WTC11 (cell line): ENCODE results near the gene SERP2. TPM values are rescaled to one million over a fixed set of nuclear protein-coding genes. Genes with fewer than 3 reads are reported as not detected.

Source experiments
- ATAC-seq: fragments of 200-7000 bp; cut with Tn5 transposase; 2 replicates; pipeline ENCODE4 v1.10.0; 2021; ENCODE audit warnings: mild to moderate bottlenecking, moderate library complexity
- CTCF ChIA-PET: fragments of 300-600 bp; sonication (Branson Sonifier 250); formaldehyde crosslinking; loops from one replicate; lab custom pipeline; 2021; ENCODE audit warnings: antibody characterized with exemption; lab: Charles Lee
- POLR2A ChIA-PET: fragments of 350-600 bp; sonication (Branson Sonifier 250); formaldehyde crosslinking; loops from one replicate; lab custom pipeline; 2021; ENCODE audit warnings: antibody characterized with exemption; lab: Charles Lee
- DNase-seq: peaks from one replicate; pipeline ENCODE4 v3.0.0; 2021; ENCODE audit warnings: low spot score
- H3K27ac Mint-ChIP-seq: 2 replicates; pipeline ENCODE4 v1.8.0; 2021; ENCODE audit warnings: mixed read lengths
- H3K27me3 Mint-ChIP-seq: 2 replicates; pipeline ENCODE4 v1.8.0; 2021; ENCODE audit warnings: low read depth, mild to moderate bottlenecking, moderate library complexity, mixed read lengths
- H3K36me3 Mint-ChIP-seq: 2 replicates; pipeline ENCODE4 v1.8.0; 2021; ENCODE audit warnings: mixed read lengths
- H3K4me1 Mint-ChIP-seq: 2 replicates; pipeline ENCODE4 v1.8.0; 2022; ENCODE audit warnings: mixed read lengths
- H3K4me3 Mint-ChIP-seq: 2 replicates; pipeline ENCODE4 v1.8.0; 2021; ENCODE audit warnings: mild to moderate bottlenecking, moderate library complexity, mixed read lengths
- H3K9me3 Mint-ChIP-seq: 2 replicates; pipeline ENCODE4 v1.8.0; 2021; ENCODE audit warnings: mixed read lengths
- AFF4 ChIP-seq: sonication (generic); formaldehyde crosslinking; IDR thresholded peaks from 2 replicates; pipeline ENCODE4 v1.8.1; 2023; ENCODE audit warnings: mild to moderate bottlenecking, missing genetic modification reagents, borderline replicate concordance
- CTCF ChIP-seq: fragments of 200-600 bp; IDR thresholded peaks from 2 replicates; pipeline ENCODE4 v1.8.0; 2022; ENCODE audit warnings: antibody characterized with exemption
- ETV6 ChIP-seq: sonication (generic); formaldehyde crosslinking; IDR thresholded peaks from 2 replicates; pipeline ENCODE4 v1.8.1; 2022; ENCODE audit warnings: mild to moderate bottlenecking, missing genetic modification reagents
- FOXJ3 ChIP-seq: sonication (generic); formaldehyde crosslinking; IDR thresholded peaks from 2 replicates; pipeline ENCODE4 v1.9.0; 2021; ENCODE audit warnings: missing genetic modification reagents, mild to moderate bottlenecking, borderline replicate concordance
- NR2C2 ChIP-seq: sonication (generic); formaldehyde crosslinking; IDR thresholded peaks from 2 replicates; pipeline ENCODE4 v1.8.0; 2022; ENCODE audit warnings: mild to moderate bottlenecking, missing genetic modification reagents
- NR3C1 ChIP-seq: sonication (generic); formaldehyde crosslinking; conservative IDR thresholded peaks from 2 replicates; pipeline ENCODE4 v1.8.1; 2023; ENCODE audit warnings: low read depth, mild to moderate bottlenecking, missing genetic modification reagents
- SMAD3 ChIP-seq: sonication (generic); formaldehyde crosslinking; IDR thresholded peaks from 2 replicates; pipeline ENCODE4 v1.8.0; 2022; ENCODE audit warnings: missing genetic modification reagents, mild to moderate bottlenecking, borderline replicate concordance
- TEAD1 ChIP-seq: sonication (generic); formaldehyde crosslinking; IDR thresholded peaks from 2 replicates; pipeline ENCODE4 v1.8.0; 2022; ENCODE audit warnings: mild to moderate bottlenecking, missing genetic modification reagents
- ZMAT4 ChIP-seq: fragments of 250-450 bp; sonication (Bioruptor Pico); IDR thresholded peaks from 2 replicates; pipeline ENCODE4 v1.9.0; 2021; ENCODE audit warnings: mild to moderate bottlenecking
- ZNF232 ChIP-seq: sonication (generic); formaldehyde crosslinking; IDR thresholded peaks from 2 replicates; pipeline ENCODE4 v1.8.0; 2022; ENCODE audit warnings: mild to moderate bottlenecking, missing genetic modification reagents
- ZNF512 ChIP-seq: sonication (generic); formaldehyde crosslinking; IDR thresholded peaks from 2 replicates; pipeline ENCODE4 v1.8.1; 2022; ENCODE audit warnings: missing genetic modification reagents, borderline replicate concordance
- total RNA-seq: library from RNA; stranded (reverse); gene quantifications from 3 replicates; pipeline ENCODE4 v1.2.3, GENCODE V29; 2021
- TF ChIP-seq, protein P1 (sequence below): sonication (generic); formaldehyde crosslinking; IDR thresholded peaks from 2 replicates; pipeline ENCODE4 v1.8.0; 2022; ENCODE audit warnings: missing genetic modification reagents

Gene SERP2
- total RNA-seq, 1 experiment from 2014 or later: 1.2 TPM

DNA sequence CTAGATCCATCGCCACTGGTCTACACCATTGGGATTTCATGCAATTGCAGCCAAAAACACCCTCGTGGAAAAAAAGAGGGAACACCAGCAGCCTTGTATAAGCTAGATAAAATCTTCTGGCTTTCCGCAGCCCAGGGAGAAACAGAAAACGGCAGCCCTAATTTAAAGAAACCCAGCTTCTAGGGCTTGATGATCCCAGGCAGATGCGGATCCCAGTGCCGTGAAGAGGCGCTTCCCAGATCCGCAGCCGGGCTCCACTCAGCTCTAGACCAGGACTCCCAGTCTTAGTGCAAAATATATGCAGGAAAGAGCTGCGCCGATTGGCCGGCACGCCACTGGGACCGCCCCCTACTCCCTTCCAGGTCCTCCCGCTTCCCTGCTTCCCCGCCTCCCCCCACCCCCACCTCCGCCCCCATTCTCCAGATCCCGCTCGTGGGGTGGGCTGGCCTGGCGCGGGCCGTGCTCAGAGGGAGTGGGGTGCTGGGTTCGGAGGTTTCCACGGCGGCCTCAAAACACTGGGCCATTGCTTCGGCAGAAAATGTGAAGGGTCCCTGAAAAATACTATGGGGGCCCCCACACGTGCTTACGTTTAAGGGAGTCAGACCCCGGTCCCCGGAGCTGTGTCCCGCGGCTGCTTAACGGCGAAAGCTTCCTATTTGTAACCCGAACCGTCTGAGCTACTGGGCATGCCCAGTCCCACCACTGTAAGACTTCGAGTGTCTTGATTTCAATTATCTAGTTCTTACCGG is 63.1 kb downstream of the SERP2 start (continued):
- no peak for TF ChIP-seq AFF4
- TF ChIP-seq ZNF232 (CRISPR knock-in tag): no peak
- TF ChIP-seq ZMAT4 (CRISPR knock-in tag): 0 out of 2 replicates have a peak, but pooled peaks have one; percentile 18
- TF ChIP-seq ETV6: 0 out of 2 replicates have a peak, but pooled peaks have one; percentile 30
- TF ChIP-seq SMAD3 (CRISPR knock-in tag): no peak
- no peak for TF ChIP-seq TEAD1 (CRISPR knock-in tag)
- TF ChIP-seq ZNF512 (CRISPR knock-in tag): no peak
- TF ChIP-seq, protein P1, sequence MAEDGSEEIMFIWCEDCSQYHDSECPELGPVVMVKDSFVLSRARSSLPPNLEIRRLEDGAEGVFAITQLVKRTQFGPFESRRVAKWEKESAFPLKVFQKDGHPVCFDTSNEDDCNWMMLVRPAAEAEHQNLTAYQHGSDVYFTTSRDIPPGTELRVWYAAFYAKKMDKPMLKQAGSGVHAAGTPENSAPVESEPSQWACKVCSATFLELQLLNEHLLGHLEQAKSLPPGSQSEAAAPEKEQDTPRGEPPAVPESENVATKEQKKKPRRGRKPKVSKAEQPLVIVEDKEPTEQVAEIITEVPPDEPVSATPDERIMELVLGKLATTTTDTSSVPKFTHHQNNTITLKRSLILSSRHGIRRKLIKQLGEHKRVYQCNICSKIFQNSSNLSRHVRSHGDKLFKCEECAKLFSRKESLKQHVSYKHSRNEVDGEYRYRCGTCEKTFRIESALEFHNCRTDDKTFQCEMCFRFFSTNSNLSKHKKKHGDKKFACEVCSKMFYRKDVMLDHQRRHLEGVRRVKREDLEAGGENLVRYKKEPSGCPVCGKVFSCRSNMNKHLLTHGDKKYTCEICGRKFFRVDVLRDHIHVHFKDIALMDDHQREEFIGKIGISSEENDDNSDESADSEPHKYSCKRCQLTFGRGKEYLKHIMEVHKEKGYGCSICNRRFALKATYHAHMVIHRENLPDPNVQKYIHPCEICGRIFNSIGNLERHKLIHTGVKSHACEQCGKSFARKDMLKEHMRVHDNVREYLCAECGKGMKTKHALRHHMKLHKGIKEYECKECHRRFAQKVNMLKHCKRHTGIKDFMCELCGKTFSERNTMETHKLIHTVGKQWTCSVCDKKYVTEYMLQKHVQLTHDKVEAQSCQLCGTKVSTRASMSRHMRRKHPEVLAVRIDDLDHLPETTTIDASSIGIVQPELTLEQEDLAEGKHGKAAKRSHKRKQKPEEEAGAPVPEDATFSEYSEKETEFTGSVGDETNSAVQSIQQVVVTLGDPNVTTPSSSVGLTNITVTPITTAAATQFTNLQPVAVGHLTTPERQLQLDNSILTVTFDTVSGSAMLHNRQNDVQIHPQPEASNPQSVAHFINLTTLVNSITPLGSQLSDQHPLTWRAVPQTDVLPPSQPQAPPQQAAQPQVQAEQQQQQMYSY (CRISPR knock-in tag): peak; percentile 35; the same call in 1 of the 2 replicates
- no peak for TF ChIP-seq FOXJ3
- TF ChIP-seq NR2C2: no peak

GRCh38 chr13:44437356-44438233 is 64.0 kb downstream of the SERP2 start:
- DNase-seq: no peak
- TF ChIP-seq CTCF: peak; percentile 30
- no peak for TF ChIP-seq NR3C1
- ATAC-seq: no peak
- Mint-ChIP-seq H3K27me3 (no peaks in the 10 kb centered on the region), H3K4me3 (peak overlapping the region; percentile 94), H3K9me3 (no peaks in the 10 kb centered on the region), H3K36me3 (peaks cover 23% of the 10 kb centered on the region), H3K27ac (peak overlapping the region; percentile 98), H3K4me1 (peaks cover 32% of the 10 kb centered on the region)
- ChIA-PET CTCF (interaction anchor here (0.7 to 2.1 kb wide), 26 partner anchors 19 to 532 kb away, joined by 3 to 18 read pairs (median 3); partner anchors contain the start of gene SERP2), POLR2A (interaction anchor here (0.6 to 4.5 kb wide), 37 partner anchors 10 to 904 kb away, joined by 3 to 60 read pairs (median 4); no protein-coding TSS in a partner anchor)
